Hepatocyte (in vitro differentiated cells): Measurements from ENCODE around the gene CCDC60.

Experiments used
- EZH2phosphoT487 ChIP-seq: fragments of 200-600 bp; sonication (generic); IDR thresholded peaks from one replicate; pipeline ENCODE4 v1.6.1; 2018; ENCODE audit warnings: antibody characterized with exemption, mild to moderate bottlenecking, low read depth, moderate library complexity; ENCODE audit not compliant: unreplicated experiment, severe bottlenecking
- TF ChIP-seq, protein P1 (sequence below): fragments of 200-600 bp; sonication (generic); IDR thresholded peaks from 2 replicates; pipeline ENCODE4 v1.5.1; 2016; ENCODE audit warnings: antibody characterized with exemption, mild to moderate bottlenecking; ENCODE audit not compliant: poor library complexity

DNA sequence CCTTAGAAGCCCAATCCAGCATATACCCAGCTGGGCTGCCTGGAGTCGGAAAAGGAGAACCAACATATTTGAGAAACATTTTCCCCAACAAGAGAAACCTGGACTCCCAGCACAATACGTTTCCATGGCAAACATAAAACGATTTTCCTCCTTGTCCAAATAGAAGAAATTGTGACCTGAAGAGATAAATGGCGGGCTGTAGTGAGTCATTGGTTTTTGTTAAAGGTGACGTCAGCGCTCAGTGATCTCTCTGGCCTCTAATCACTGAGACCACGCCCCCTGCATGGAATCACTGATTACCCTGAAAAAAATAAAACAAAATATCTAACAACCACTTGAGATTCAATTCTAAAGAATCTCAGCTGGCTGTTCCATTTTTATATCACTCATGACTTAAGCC lies 6.0 kb downstream of the CCDC60 start:
- no peak for TF ChIP-seq EZH2phosphoT487
- TF ChIP-seq, protein P1, sequence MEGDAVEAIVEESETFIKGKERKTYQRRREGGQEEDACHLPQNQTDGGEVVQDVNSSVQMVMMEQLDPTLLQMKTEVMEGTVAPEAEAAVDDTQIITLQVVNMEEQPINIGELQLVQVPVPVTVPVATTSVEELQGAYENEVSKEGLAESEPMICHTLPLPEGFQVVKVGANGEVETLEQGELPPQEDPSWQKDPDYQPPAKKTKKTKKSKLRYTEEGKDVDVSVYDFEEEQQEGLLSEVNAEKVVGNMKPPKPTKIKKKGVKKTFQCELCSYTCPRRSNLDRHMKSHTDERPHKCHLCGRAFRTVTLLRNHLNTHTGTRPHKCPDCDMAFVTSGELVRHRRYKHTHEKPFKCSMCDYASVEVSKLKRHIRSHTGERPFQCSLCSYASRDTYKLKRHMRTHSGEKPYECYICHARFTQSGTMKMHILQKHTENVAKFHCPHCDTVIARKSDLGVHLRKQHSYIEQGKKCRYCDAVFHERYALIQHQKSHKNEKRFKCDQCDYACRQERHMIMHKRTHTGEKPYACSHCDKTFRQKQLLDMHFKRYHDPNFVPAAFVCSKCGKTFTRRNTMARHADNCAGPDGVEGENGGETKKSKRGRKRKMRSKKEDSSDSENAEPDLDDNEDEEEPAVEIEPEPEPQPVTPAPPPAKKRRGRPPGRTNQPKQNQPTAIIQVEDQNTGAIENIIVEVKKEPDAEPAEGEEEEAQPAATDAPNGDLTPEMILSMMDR = no peak
